HepG2 (cell line): ENCODE results near the gene GLT1D1. TPM values are rescaled to one million over a fixed set of nuclear protein-coding genes. Genes with fewer than 3 reads are reported as not detected.

Experiments
- ATAC-seq: fragments of 200-7000 bp; cut with Tn5 transposase; 3 replicates; pipeline ENCODE4 v1.9.1; 2020; ENCODE audit warnings: mild to moderate bottlenecking, moderate library complexity
- BruUV-seq: library from RNA; stranded (reverse); fragments of 400-500 nt; replicated peaks from 2 replicates; lab custom pipeline; 2021; lab: Mats Ljungman, UMichigan
- CTCF ChIA-PET: fragments of 300-600 bp; formaldehyde crosslinking; extraction: SDS; loops from one replicate; lab custom pipeline; 2021; ENCODE audit warnings: low total read pairs, inconsistent platforms, low intra/inter-chr PET ratio; lab: Yijun Ruan, JAX
- POLR2A ChIA-PET: fragments of 350-600 bp; sonication (Branson Sonifier 250); formaldehyde crosslinking; loops from one replicate; lab custom pipeline; 2020; ENCODE audit warnings: antibody characterized with exemption, inconsistent platforms; lab: Yijun Ruan, JAX
- DNase-seq: peaks from one replicate; pipeline ENCODE4 v3.0.0-alpha.2; 2015; ENCODE audit warnings: low spot score
- FAIRE-seq: peaks from 3 replicates; lab custom pipeline; 2011; peaks lifted over from hg19 to GRCh38; lab: Jason Lieb, UNC
- H2AFZ ChIP-seq: one replicate; pipeline ENCODE4 v1.6.1; 2011; ENCODE audit warnings: low read length, inconsistent platforms
- H3K27ac ChIP-seq: fragments of 300-600 bp; 3 replicates; pipeline ENCODE4 v1.8.0; 2011; ENCODE audit warnings: mixed run types, mild to moderate bottlenecking, mixed read lengths, low read length, inconsistent platforms; ENCODE audit not compliant: insufficient read depth; ENCODE audit errors: extremely low read length
- H3K27me3 ChIP-seq, 2 experiments: fragments of 200-600 bp in 1 of 2; 2 replicates in 1 of 2; 3 replicates in 1 of 2; pipeline versions ENCODE4 v1.6.0 to v1.8.0; 2011; ENCODE audit warnings: low read length in 2 of 2, mild to moderate bottlenecking in 2 of 2, moderate library complexity in 2 of 2, inconsistent platforms in 1 of 2; ENCODE audit not compliant: insufficient read depth in 2 of 2, control insufficient read depth in 1 of 2
- H3K36me3 ChIP-seq, 2 experiments: fragments of 200-600 bp in 1 of 2; replicated peaks in 1 of 2; 2 replicates in 1 of 2; 3 replicates in 1 of 2; pipeline versions ENCODE4 v1.5.1 to v1.8.0; 2011; ENCODE audit warnings: low read length in 2 of 2, inconsistent platforms in 1 of 2; ENCODE audit not compliant: insufficient read depth in 2 of 2, control insufficient read depth in 1 of 2
- H3K4me1 ChIP-seq: 2 replicates; pipeline ENCODE4 v1.5.1; 2012; ENCODE audit warnings: low read length, inconsistent platforms; ENCODE audit not compliant: insufficient read depth
- H3K4me2 ChIP-seq: 2 replicates; pipeline ENCODE4 v1.6.0; 2011; ENCODE audit warnings: low read depth, low read length, inconsistent platforms
- H3K4me3 ChIP-seq, 3 experiments: fragments of 200-600 bp in 1 of 3; sonication (generic), shearing (Covaris generic) in 1 of 3; replicated peaks in 1 of 3; 2 replicates each; pipeline ENCODE4 v1.5.1; 2011 to 2016; ENCODE audit warnings: low read length in 3 of 3, inconsistent platforms in 2 of 3, low read depth in 2 of 3, mild to moderate bottlenecking in 2 of 3, control low read depth in 1 of 3, mixed read lengths in 1 of 3; ENCODE audit not compliant: insufficient read depth in 1 of 3
- H3K79me2 ChIP-seq: one replicate; pipeline ENCODE4 v1.6.1; 2011; ENCODE audit warnings: low read length, inconsistent platforms; ENCODE audit not compliant: insufficient read depth
- H3K9ac ChIP-seq: 2 replicates; pipeline ENCODE4 v1.6.0; 2011; ENCODE audit warnings: mild to moderate bottlenecking, low read depth, low read length, inconsistent platforms; ENCODE audit not compliant: insufficient read depth
- H3K9me3 ChIP-seq: 2 replicates; pipeline ENCODE4 v1.5.1; 2012; ENCODE audit warnings: mild to moderate bottlenecking, low read length
- H4K20me1 ChIP-seq: 2 replicates; pipeline ENCODE4 v1.6.0; 2011; ENCODE audit warnings: inconsistent platforms, mild to moderate bottlenecking, low read length, moderate library complexity; ENCODE audit not compliant: insufficient read depth
- ARID3A ChIP-seq: IDR thresholded peaks from 2 replicates; pipeline ENCODE4 v1.6.1; 2012; ENCODE audit warnings: low read depth, low read length, improper control_type of control experiment
- BATF2 ChIP-seq: sonication (generic); formaldehyde crosslinking; IDR thresholded peaks from 2 replicates; pipeline ENCODE4 v1.8.0; 2022; ENCODE audit warnings: mild to moderate bottlenecking, missing genetic modification reagents, moderate library complexity
- BCL6 ChIP-seq: IDR thresholded peaks from 2 replicates; pipeline ENCODE4 v1.6.1; 2016; ENCODE audit warnings: missing genetic modification reagents, missing compliant biosample characterization
- RFX1 ChIP-seq: fragments of 450-650 bp; IDR thresholded peaks from 2 replicates; pipeline ENCODE4 v1.6.1; 2017
- SKIL ChIP-seq: sonication (generic); formaldehyde crosslinking; IDR thresholded peaks from 2 replicates; pipeline ENCODE4 v1.8.0; 2022; ENCODE audit warnings: missing genetic modification reagents, mild to moderate bottlenecking, moderate library complexity, borderline replicate concordance
- STAG1 ChIP-seq: sonication (generic); formaldehyde crosslinking; IDR thresholded peaks from 2 replicates; pipeline ENCODE4 v1.4.0; 2020; ENCODE audit warnings: missing genetic modification reagents
- TBP ChIP-seq: sonication (generic); formaldehyde crosslinking; IDR thresholded peaks from 2 replicates; pipeline ENCODE4 v1.5.0; 2020; ENCODE audit warnings: missing genetic modification reagents
- TSC22D2 ChIP-seq: sonication (generic); formaldehyde crosslinking; IDR thresholded peaks from 2 replicates; pipeline ENCODE4 v1.5.1; 2020; ENCODE audit warnings: missing genetic modification reagents, mild to moderate bottlenecking, borderline replicate concordance
- U2AF2 ChIP-seq: fragments of 200-400 bp; formaldehyde crosslinking; IDR thresholded peaks from 2 replicates; pipeline ENCODE4 v1.6.1; 2017; ENCODE audit warnings: low read depth, mild to moderate bottlenecking, low read length
- ZNF552 ChIP-seq: sonication (generic); formaldehyde crosslinking; IDR thresholded peaks from 2 replicates; pipeline ENCODE4 v1.9.0; 2022; ENCODE audit warnings: missing genetic modification reagents, mild to moderate bottlenecking, borderline replicate concordance
- ZNF746 ChIP-seq: sonication (generic); formaldehyde crosslinking; IDR thresholded peaks from 2 replicates; pipeline ENCODE4 v1.8.0; 2022; ENCODE audit warnings: mild to moderate bottlenecking, missing genetic modification reagents
- WGBS: methylation state at CpG from one replicate; pipeline ENCODE4 v1.1.6; 2017; ENCODE audit warnings: low lambda C conversion rate; 5-methylcytosine and 5-hydroxymethylcytosine counted together
- in situ Hi-C: cut with HindIII; loops from 2 replicates; pipeline ENCODE4 v1.10.0; 2017; ENCODE audit warnings: low pct_unique_long_range_greater_than_20kb; ENCODE audit not compliant: extremely low pct_ligation_motif_present
- intact Hi-C: fragments of 100-400 bp; cut with micrococcal nuclease; formaldehyde crosslinking; loops from one replicate; pipeline ENCODE4 v1.10.0; 2022; ENCODE audit not compliant: unreplicated experiment
- polyA plus RNA-seq, 8 experiments: library from polyadenylated mRNA; depleted of rRNA in 3 of 8; stranded (reverse) in 7 of 8; unstranded in 1 of 8; fragments of >200 nt; fragmentation: Illumina TruSeq in 4 of 8; extraction: Trizol in 4 of 8; gene quantifications; 2 replicates each; pipeline versions ENCODE4 v1.2.1 to v1.2.3, GENCODE V29; 2011 to 2016; ENCODE audit warnings: low read depth in 4 of 8, missing spikeins in 1 of 8, mixed read lengths in 1 of 8; ENCODE audit not compliant: insufficient read depth in 1 of 8
- total RNA-seq, 5 experiments: library from RNA; depleted of rRNA; stranded (reverse); fragments of >200 nt; fragmentation: Illumina TruSeq; extraction: Trizol; gene quantifications; 2 replicates each; pipeline ENCODE4 v1.2.3, GENCODE V29; 2016; ENCODE audit warnings: low read depth in 1 of 5
- TF ChIP-seq, protein P1 (sequence below): sonication (generic); formaldehyde crosslinking; IDR thresholded peaks from 2 replicates; pipeline ENCODE4 v1.5.0; 2020; ENCODE audit warnings: mild to moderate bottlenecking, missing genetic modification reagents, moderate library complexity
- TF ChIP-seq, protein P2 (sequence below): sonication (generic); formaldehyde crosslinking; IDR thresholded peaks from 2 replicates; pipeline ENCODE4 v1.4.0; 2020; ENCODE audit warnings: missing genetic modification reagents

Gene GLT1D1
- total and polyA plus RNA-seq, 2 of the 13 experiments (the other 11 are each of a cell fraction or from before 2014, with no cell fraction given) = 0.09 to 0.17 TPM

DNA sequence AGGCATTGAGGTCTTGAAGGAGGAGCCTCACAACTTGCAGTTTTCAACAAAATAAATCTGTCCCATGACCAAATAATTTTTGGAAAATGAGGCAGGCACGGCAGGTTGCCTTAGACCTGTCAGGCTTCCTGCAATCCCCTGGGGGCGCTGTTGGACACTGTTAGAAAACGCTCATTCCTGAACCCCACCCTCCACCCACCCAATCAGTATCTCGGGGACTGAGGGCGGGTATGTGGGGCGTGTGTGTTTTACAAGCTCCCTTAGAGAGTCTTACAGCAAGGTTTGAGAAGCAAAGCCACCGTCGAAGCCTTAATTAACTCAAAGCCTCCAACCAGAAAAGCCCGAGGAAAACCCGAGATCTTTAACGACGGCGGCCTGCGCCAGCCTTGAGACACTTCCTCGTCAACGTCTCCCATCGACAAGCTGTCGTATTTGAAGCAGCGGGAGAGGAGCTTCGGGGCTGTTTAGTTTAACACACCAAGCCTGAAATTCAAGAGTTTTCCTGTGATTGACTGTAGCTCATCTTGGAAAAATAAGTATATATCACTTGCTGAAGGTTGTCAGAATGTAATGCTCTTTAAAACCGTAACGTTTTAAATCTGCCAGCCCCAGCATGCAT is 123.0 kb downstream of the GLT1D1 start:
- 61% methylated on average over 22 of the region's 22 CpGs for WGBS
- Histone ChIP-seq H3K27ac (no peak overlapping the region), H3K9ac (no peak overlapping the region), H3K27me3 (0 out of 5 replicates have a peak, but pooled peaks cover 0 to 7% of the 10 kb centered on the region in 2 experiments), H3K4me3 (no peak overlapping the region), H3K4me1 (peaks cover 13% of the 10 kb centered on the region; the same call in 1 of the 2 replicates), H3K36me3 (no peaks in the 10 kb centered on the region), H4K20me1 (no peaks in the 10 kb centered on the region), H3K4me2 (no peak overlapping the region), H2AFZ (no peak overlapping the region), H3K79me2 (no peaks in the 10 kb centered on the region), H3K9me3 (no peaks in the 10 kb centered on the region)
- ChIA-PET CTCF (no interaction called here), POLR2A (no interaction called here)
- ATAC-seq (no peak), DNase-seq (no peak), FAIRE-seq (no peak)
- intact Hi-C loops (no loop called here), in situ Hi-C loops (loop anchor here (10.0 kb wide), 1 partner anchor 1039 kb away; no protein-coding TSS in a partner anchor)
- no TSS peak for BruUV-seq
- TF ChIP-seq U2AF2 (no peak), ARID3A (no peak), RFX1 (no peak), TSC22D2 (CRISPR knock-in tag) (no peak), ZNF552 (CRISPR knock-in tag) (no peak), BATF2 (no peak), ZNF746 (CRISPR knock-in tag) (no peak), SKIL (no peak), TBP (no peak), BCL6 (no peak), STAG1 (CRISPR knock-in tag) (0 out of 2 replicates have a peak, but pooled peaks have one; percentile 4)
- TF ChIP-seq, protein P1, sequence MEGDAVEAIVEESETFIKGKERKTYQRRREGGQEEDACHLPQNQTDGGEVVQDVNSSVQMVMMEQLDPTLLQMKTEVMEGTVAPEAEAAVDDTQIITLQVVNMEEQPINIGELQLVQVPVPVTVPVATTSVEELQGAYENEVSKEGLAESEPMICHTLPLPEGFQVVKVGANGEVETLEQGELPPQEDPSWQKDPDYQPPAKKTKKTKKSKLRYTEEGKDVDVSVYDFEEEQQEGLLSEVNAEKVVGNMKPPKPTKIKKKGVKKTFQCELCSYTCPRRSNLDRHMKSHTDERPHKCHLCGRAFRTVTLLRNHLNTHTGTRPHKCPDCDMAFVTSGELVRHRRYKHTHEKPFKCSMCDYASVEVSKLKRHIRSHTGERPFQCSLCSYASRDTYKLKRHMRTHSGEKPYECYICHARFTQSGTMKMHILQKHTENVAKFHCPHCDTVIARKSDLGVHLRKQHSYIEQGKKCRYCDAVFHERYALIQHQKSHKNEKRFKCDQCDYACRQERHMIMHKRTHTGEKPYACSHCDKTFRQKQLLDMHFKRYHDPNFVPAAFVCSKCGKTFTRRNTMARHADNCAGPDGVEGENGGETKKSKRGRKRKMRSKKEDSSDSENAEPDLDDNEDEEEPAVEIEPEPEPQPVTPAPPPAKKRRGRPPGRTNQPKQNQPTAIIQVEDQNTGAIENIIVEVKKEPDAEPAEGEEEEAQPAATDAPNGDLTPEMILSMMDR = 0 out of 2 replicates have a peak, but pooled peaks have one; percentile 13
- TF ChIP-seq, protein P2, sequence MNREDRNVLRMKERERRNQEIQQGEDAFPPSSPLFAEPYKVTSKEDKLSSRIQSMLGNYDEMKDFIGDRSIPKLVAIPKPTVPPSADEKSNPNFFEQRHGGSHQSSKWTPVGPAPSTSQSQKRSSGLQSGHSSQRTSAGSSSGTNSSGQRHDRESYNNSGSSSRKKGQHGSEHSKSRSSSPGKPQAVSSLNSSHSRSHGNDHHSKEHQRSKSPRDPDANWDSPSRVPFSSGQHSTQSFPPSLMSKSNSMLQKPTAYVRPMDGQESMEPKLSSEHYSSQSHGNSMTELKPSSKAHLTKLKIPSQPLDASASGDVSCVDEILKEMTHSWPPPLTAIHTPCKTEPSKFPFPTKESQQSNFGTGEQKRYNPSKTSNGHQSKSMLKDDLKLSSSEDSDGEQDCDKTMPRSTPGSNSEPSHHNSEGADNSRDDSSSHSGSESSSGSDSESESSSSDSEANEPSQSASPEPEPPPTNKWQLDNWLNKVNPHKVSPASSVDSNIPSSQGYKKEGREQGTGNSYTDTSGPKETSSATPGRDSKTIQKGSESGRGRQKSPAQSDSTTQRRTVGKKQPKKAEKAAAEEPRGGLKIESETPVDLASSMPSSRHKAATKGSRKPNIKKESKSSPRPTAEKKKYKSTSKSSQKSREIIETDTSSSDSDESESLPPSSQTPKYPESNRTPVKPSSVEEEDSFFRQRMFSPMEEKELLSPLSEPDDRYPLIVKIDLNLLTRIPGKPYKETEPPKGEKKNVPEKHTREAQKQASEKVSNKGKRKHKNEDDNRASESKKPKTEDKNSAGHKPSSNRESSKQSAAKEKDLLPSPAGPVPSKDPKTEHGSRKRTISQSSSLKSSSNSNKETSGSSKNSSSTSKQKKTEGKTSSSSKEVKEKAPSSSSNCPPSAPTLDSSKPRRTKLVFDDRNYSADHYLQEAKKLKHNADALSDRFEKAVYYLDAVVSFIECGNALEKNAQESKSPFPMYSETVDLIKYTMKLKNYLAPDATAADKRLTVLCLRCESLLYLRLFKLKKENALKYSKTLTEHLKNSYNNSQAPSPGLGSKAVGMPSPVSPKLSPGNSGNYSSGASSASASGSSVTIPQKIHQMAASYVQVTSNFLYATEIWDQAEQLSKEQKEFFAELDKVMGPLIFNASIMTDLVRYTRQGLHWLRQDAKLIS (CRISPR knock-in tag) = no peak
